H9 (cell line): Measurements from ENCODE around the gene MIEF1. TPM values are rescaled to one million over a fixed set of nuclear protein-coding genes. Genes with fewer than 3 reads are reported as not detected.

Experiments used
- DNase-seq: peaks from one replicate; pipeline ENCODE4 v3.0.0-alpha.2; 2017
- H2AFZ ChIP-seq: one replicate; pipeline ENCODE4 v1.6.1; 2013; ENCODE audit warnings: mild to moderate bottlenecking, low read length, control low read depth, moderate library complexity
- H2AK5ac ChIP-seq: 2 replicates; pipeline ENCODE4 v1.6.1; 2013; ENCODE audit warnings: low read length, control low read depth, mixed read lengths; ENCODE audit not compliant: insufficient read length
- H2BK120ac ChIP-seq: one replicate; pipeline ENCODE4 v1.6.1; 2013; ENCODE audit warnings: low read depth, mild to moderate bottlenecking, low read length, control low read depth, inconsistent platforms; ENCODE audit not compliant: poor library complexity, severe bottlenecking
- H2BK12ac ChIP-seq: 2 replicates; pipeline ENCODE4 v1.6.1; 2013; ENCODE audit warnings: low read length, control low read depth, mixed read lengths, low read depth; ENCODE audit not compliant: insufficient read length
- H2BK15ac ChIP-seq: 2 replicates; pipeline ENCODE4 v1.6.1; 2013; ENCODE audit warnings: low read depth, low read length, control low read depth
- H2BK20ac ChIP-seq: one replicate; pipeline ENCODE4 v1.6.1; 2013; ENCODE audit warnings: low read depth, mild to moderate bottlenecking, low read length, control low read depth, inconsistent platforms; ENCODE audit not compliant: poor library complexity, severe bottlenecking
- H2BK5ac ChIP-seq: 2 replicates; pipeline ENCODE4 v1.6.1; 2013; ENCODE audit warnings: low read length, control low read depth, mixed read lengths; ENCODE audit not compliant: insufficient read length
- H3K14ac ChIP-seq: 2 replicates; pipeline ENCODE4 v1.6.1; 2013; ENCODE audit warnings: low read length, control low read depth; ENCODE audit not compliant: insufficient read depth
- H3K18ac ChIP-seq: 2 replicates; pipeline ENCODE4 v1.6.1; 2013; ENCODE audit warnings: low read depth, mild to moderate bottlenecking, mixed read lengths, low read length, control low read depth; ENCODE audit not compliant: insufficient read length
- H3K23ac ChIP-seq: 2 replicates; pipeline ENCODE4 v1.6.1; 2013; ENCODE audit warnings: low read length, control low read depth, mixed read lengths, low read depth; ENCODE audit not compliant: insufficient read length
- H3K23me2 ChIP-seq: 2 replicates; pipeline ENCODE4 v1.6.1; 2013; ENCODE audit warnings: low read depth, mild to moderate bottlenecking, mixed read lengths, low read length, control low read depth; ENCODE audit not compliant: insufficient read length, poor library complexity, severe bottlenecking
- H3K27ac ChIP-seq: 2 replicates; pipeline ENCODE4 v1.5.1; 2013; ENCODE audit warnings: low read length, control low read depth, mixed read lengths, low read depth; ENCODE audit not compliant: insufficient read length
- H3K27me3 ChIP-seq: 2 replicates; pipeline ENCODE4 v1.6.1; 2013; ENCODE audit warnings: low read length, control low read depth, inconsistent platforms; ENCODE audit not compliant: insufficient read depth
- H3K4ac ChIP-seq: 2 replicates; pipeline ENCODE4 v1.6.1; 2013; ENCODE audit warnings: low read depth, mild to moderate bottlenecking, control low read depth, inconsistent platforms, low read length, moderate library complexity
- H3K4me1 ChIP-seq: 2 replicates; pipeline ENCODE4 v1.6.1; 2013; ENCODE audit warnings: low read length, control low read depth, inconsistent platforms; ENCODE audit not compliant: insufficient read depth
- H3K4me2 ChIP-seq: 2 replicates; pipeline ENCODE4 v1.6.1; 2013; ENCODE audit warnings: low read length, control low read depth, mixed read lengths; ENCODE audit not compliant: insufficient read length, insufficient read depth
- H3K56ac ChIP-seq: 2 replicates; pipeline ENCODE4 v1.6.1; 2013; ENCODE audit warnings: low read depth, mild to moderate bottlenecking, mixed read lengths, low read length, control low read depth; ENCODE audit not compliant: insufficient read length
- H3K79me1 ChIP-seq: 2 replicates; pipeline ENCODE4 v1.6.1; 2013; ENCODE audit warnings: low read depth, mild to moderate bottlenecking, moderate library complexity, low read length, control low read depth, inconsistent platforms; ENCODE audit not compliant: insufficient read depth, poor library complexity, severe bottlenecking
- H3K79me2 ChIP-seq: 2 replicates; pipeline ENCODE4 v1.6.1; 2013; ENCODE audit warnings: low read length, control low read depth, inconsistent platforms; ENCODE audit not compliant: insufficient read depth
- H3K9ac ChIP-seq: 2 replicates; pipeline ENCODE4 v1.6.1; 2013; ENCODE audit warnings: low read length, control low read depth, mixed read lengths; ENCODE audit not compliant: insufficient read length; ENCODE audit errors: extremely low read depth
- H3K9me3 ChIP-seq: one replicate; pipeline ENCODE4 v1.6.1; 2013; ENCODE audit warnings: low read depth, low read length, inconsistent platforms; ENCODE audit not compliant: control insufficient read depth
- H3T11ph ChIP-seq: one replicate; pipeline ENCODE4 v1.6.1; 2013; ENCODE audit warnings: mild to moderate bottlenecking, low read length, control low read depth, inconsistent platforms
- H4K20me1 ChIP-seq: one replicate; pipeline ENCODE4 v1.6.1; 2013; ENCODE audit not compliant: control insufficient read depth, insufficient read length, insufficient read depth
- H4K5ac ChIP-seq: 2 replicates; pipeline ENCODE4 v1.6.1; 2013; ENCODE audit warnings: low read depth, mild to moderate bottlenecking, mixed read lengths, low read length, control low read depth; ENCODE audit not compliant: insufficient read length
- H4K8ac ChIP-seq: replicated peaks from 2 replicates; pipeline ENCODE4 v1.6.1; 2013; ENCODE audit warnings: low read length, control low read depth, mixed read lengths, low read depth; ENCODE audit not compliant: insufficient read length
- H4K91ac ChIP-seq: 2 replicates; pipeline ENCODE4 v1.6.1; 2013; ENCODE audit warnings: low read depth, mild to moderate bottlenecking, moderate library complexity, mixed read lengths, low read length, control low read depth; ENCODE audit not compliant: insufficient read length
- H3K27ac Mint-ChIP-seq, 3 experiments: 2 replicates in 2 of 3; 3 replicates in 1 of 3; pipeline ENCODE4 v1.8.0; 2020 to 2021; ENCODE audit warnings: mixed read lengths in 3 of 3, mild to moderate bottlenecking in 1 of 3, moderate library complexity in 1 of 3
- H3K27me3 Mint-ChIP-seq: 2 replicates; pipeline ENCODE4 v1.8.0; 2021; ENCODE audit warnings: low read depth, mild to moderate bottlenecking, moderate library complexity, mixed read lengths
- H3K36me3 Mint-ChIP-seq, 3 experiments: 2 replicates in 2 of 3; 3 replicates in 1 of 3; pipeline ENCODE4 v1.8.0; 2020 to 2021; ENCODE audit warnings: low read depth in 3 of 3, mixed read lengths in 3 of 3; ENCODE audit not compliant: insufficient read depth in 1 of 3
- H3K4me1 Mint-ChIP-seq, 2 experiments: 2 replicates each; pipeline ENCODE4 v1.8.0; 2020; ENCODE audit warnings: mixed read lengths in 2 of 2
- H3K4me3 Mint-ChIP-seq, 2 experiments: 2 replicates in 1 of 2; 3 replicates in 1 of 2; pipeline ENCODE4 v1.8.0; 2020 to 2021; ENCODE audit warnings: mild to moderate bottlenecking in 2 of 2, mixed read lengths in 2 of 2, moderate library complexity in 1 of 2
- H3K9me3 Mint-ChIP-seq, 2 experiments: 2 replicates in 1 of 2; 3 replicates in 1 of 2; pipeline ENCODE4 v1.8.0; 2020; ENCODE audit warnings: mild to moderate bottlenecking in 2 of 2, mixed read lengths in 2 of 2, moderate library complexity in 1 of 2
- CTCF ChIP-seq: fragments of 200-600 bp; sonication (generic); conservative IDR thresholded peaks from 3 replicates; pipeline ENCODE4 v1.8.0; 2021; ENCODE audit warnings: antibody characterized with exemption, mild to moderate bottlenecking
- WGBS: extraction: QIAGEN DNeasy Blood & Tissue Kit; methylation state at CpG from one replicate; pipeline ENCODE4 v1.1.7; 2013; ENCODE audit warnings: missing lambda C conversion rate, low lambda C conversion rate, mixed read lengths; ENCODE audit not compliant: insufficient read length; ENCODE audit errors: extremely low coverage; 5-methylcytosine and 5-hydroxymethylcytosine counted together
- total RNA-seq: library from RNA; stranded (reverse); gene quantifications from 2 replicates; pipeline ENCODE4 v1.2.1, GENCODE V29; 2021

The MIEF1 gene
- total RNA-seq, 1 experiment from 2014 or later, result 32.6 TPM

GRCh38 chr22:39553429-39553828 is 51.3 kb downstream of the MIEF1 start:
- no peak for DNase-seq
- Mint-ChIP-seq H3K36me3 (no peaks in the 10 kb centered on the region; a peak in 1 of 7 replicates), H3K4me3 (no peak overlapping the region), H3K27me3 (peaks cover 90% of the 10 kb centered on the region), H3K9me3 (no peaks in the 10 kb centered on the region), H3K27ac (no peak overlapping the region), H3K4me1 (peaks cover 5 to 6% of the 10 kb centered on the region in 2 experiments)
- no peak overlapping the region for H2BK12ac ChIP-seq
- H3K4me1 ChIP-seq, result no peaks in the 10 kb centered on the region
- H3K79me2 ChIP-seq, result no peaks in the 10 kb centered on the region
- no peak overlapping the region for H3K23ac ChIP-seq
- no peak overlapping the region for H2AFZ ChIP-seq
- TF ChIP-seq CTCF, result no peak
- no peaks in the 10 kb centered on the region for H3K9me3 ChIP-seq
- no peak overlapping the region for H2AK5ac ChIP-seq
- H3K4me2 ChIP-seq, result no peak overlapping the region
- H4K91ac ChIP-seq, result no peak overlapping the region
- no peak overlapping the region for H3K14ac ChIP-seq
- H2BK5ac ChIP-seq, result no peak overlapping the region
- H3K27me3 ChIP-seq, result peaks cover 27% of the 10 kb centered on the region
- H4K8ac ChIP-seq, result no peak overlapping the region
- no peak overlapping the region for H3K9ac ChIP-seq
- no peak overlapping the region for H3K56ac ChIP-seq
- H4K5ac ChIP-seq, result no peak overlapping the region
- no peaks in the 10 kb centered on the region for H4K20me1 ChIP-seq
- no peak overlapping the region for H3T11ph ChIP-seq
- no peak overlapping the region for H2BK120ac ChIP-seq
- H2BK15ac ChIP-seq, result no peak overlapping the region
- H3K23me2 ChIP-seq, result peaks cover 4% of the 10 kb centered on the region
- WGBS, result no CpG with 5 or more reads among the region's 3 CpGs
- no peak overlapping the region for H2BK20ac ChIP-seq
- no peaks in the 10 kb centered on the region for H3K79me1 ChIP-seq
- H3K27ac ChIP-seq, result no peak overlapping the region
- no peak overlapping the region for H3K4ac ChIP-seq
- H3K18ac ChIP-seq, result no peak overlapping the region
